Brain microvascular endothelial cell (primary cell): ENCODE results near the gene POLDIP3.

Experiments used
- DNase-seq: peaks from one replicate; pipeline ENCODE4 v3.0.0-alpha.2; 2020
- H3K27ac ChIP-seq: fragments of 250-450 bp; sonication (Bioruptor Pico); 2 replicates; pipeline ENCODE4 v1.5.1; 2020; ENCODE audit warnings: mild to moderate bottlenecking, moderate library complexity
- H3K27me3 ChIP-seq: fragments of 250-450 bp; sonication (Bioruptor Pico); replicated peaks from 2 replicates; pipeline ENCODE4 v1.5.1; 2020; ENCODE audit warnings: mild to moderate bottlenecking
- H3K36me3 ChIP-seq: fragments of 250-450 bp; sonication (Bioruptor Pico); replicated peaks from 2 replicates; pipeline ENCODE4 v1.5.1; 2020; ENCODE audit warnings: mild to moderate bottlenecking
- H3K4me3 ChIP-seq: 2 replicates; pipeline ENCODE4 v1.5.1; 2011; ENCODE audit warnings: low read depth, mild to moderate bottlenecking, control low read depth, low read length, moderate library complexity
- CTCF ChIP-seq: IDR thresholded peaks from 2 replicates; pipeline ENCODE4 v1.5.1; 2011; ENCODE audit warnings: low read depth, mild to moderate bottlenecking, moderate library complexity, low read length, control low read depth, inconsistent platforms; ENCODE audit errors: missing control alignments
- in situ Hi-C: cut with HindIII; loops from 2 replicates; pipeline ENCODE4 v1.10.0; 2017; ENCODE audit warnings: low sequenced_read_pairs, low pct_ligation_motif_present

The POLDIP3 gene

GRCh38 chr22:42630211-42630610 is 15.5 kb upstream of the POLDIP3 start:
- H3K27me3 ChIP-seq = no peaks in the 10 kb centered on the region
- H3K4me3 ChIP-seq = no peak overlapping the region
- TF ChIP-seq CTCF = no peak
- no peak for DNase-seq
- H3K36me3 ChIP-seq = peaks cover 72% of the 10 kb centered on the region
- H3K27ac ChIP-seq = no peak overlapping the region
- in situ Hi-C loops = loop anchor here (25.0 kb wide), 1 partner anchor 182 kb away; no protein-coding TSS in a partner anchor

GRCh38 chr22:42627981-42628380 is 13.3 kb upstream of the POLDIP3 start:
- in situ Hi-C loops = loop anchor here (25.0 kb wide), 1 partner anchor 184 kb away; no protein-coding TSS in a partner anchor
- Histone ChIP-seq H3K27ac (no peak overlapping the region), H3K27me3 (no peaks in the 10 kb centered on the region), H3K36me3 (peaks cover 70% of the 10 kb centered on the region), H3K4me3 (no peak overlapping the region)
- no peak for TF ChIP-seq CTCF
- DNase-seq = no peak

- in situ Hi-C loops = loop anchor here (25.0 kb wide), 1 partner anchor 185 kb away; no protein-coding TSS in a partner anchor
- Histone ChIP-seq H3K27ac (no peak overlapping the region), H3K4me3 (no peak overlapping the region), H3K36me3 (peaks cover 70% of the 10 kb centered on the region), H3K27me3 (no peaks in the 10 kb centered on the region)
- no peak for TF ChIP-seq CTCF
- DNase-seq = no peak
Measured at GRCh38 chr22:42626951-42627625, 12.4 kb upstream of the POLDIP3 start.

- H3K27ac ChIP-seq = no peak overlapping the region
- in situ Hi-C loops = loop anchor here (25.0 kb wide), 1 partner anchor 186 kb away; no protein-coding TSS in a partner anchor
- TF ChIP-seq CTCF = no peak
- no peaks in the 10 kb centered on the region for H3K27me3 ChIP-seq
- H3K4me3 ChIP-seq = no peak overlapping the region
- no peak for DNase-seq
- peaks cover 70% of the 10 kb centered on the region for H3K36me3 ChIP-seq
Measured at GRCh38 chr22:42626431-42626830, 11.7 kb upstream of the POLDIP3 start.

- Histone ChIP-seq H3K27me3 (no peaks in the 10 kb centered on the region), H3K27ac (no peak overlapping the region), H3K4me3 (no peak overlapping the region), H3K36me3 (peaks cover 69% of the 10 kb centered on the region)
- no peak for DNase-seq
- in situ Hi-C loops = loop anchor here (25.0 kb wide), 1 partner anchor 187 kb away; no protein-coding TSS in a partner anchor
- no peak for TF ChIP-seq CTCF
Measured at GRCh38 chr22:42625416-42625815, 10.7 kb upstream of the POLDIP3 start.

GRCh38 chr22:42624551-42625106 is 9.9 kb upstream of the POLDIP3 start:
- no peak for TF ChIP-seq CTCF
- in situ Hi-C loops = loop anchor here (25.0 kb wide), 1 partner anchor 188 kb away; no protein-coding TSS in a partner anchor
- Histone ChIP-seq H3K4me3 (no peak overlapping the region), H3K27me3 (no peaks in the 10 kb centered on the region), H3K27ac (no peak overlapping the region), H3K36me3 (peaks cover 65% of the 10 kb centered on the region)
- no peak for DNase-seq
